ENCODE measurements around the gene ACSL4. TPM values are rescaled to one million over a fixed set of nuclear protein-coding genes. Genes with fewer than 3 reads are reported as not detected.
"Not testable (repeated sequence)": the region's sequence is repeated elsewhere in the genome, so short reads cannot be mapped to it uniquely, and the experiment has no call there.

The ACSL4 gene
- total RNA-seq, 2 donors from 2014 or later, result 44.3 to 48.1 TPM

DNA sequence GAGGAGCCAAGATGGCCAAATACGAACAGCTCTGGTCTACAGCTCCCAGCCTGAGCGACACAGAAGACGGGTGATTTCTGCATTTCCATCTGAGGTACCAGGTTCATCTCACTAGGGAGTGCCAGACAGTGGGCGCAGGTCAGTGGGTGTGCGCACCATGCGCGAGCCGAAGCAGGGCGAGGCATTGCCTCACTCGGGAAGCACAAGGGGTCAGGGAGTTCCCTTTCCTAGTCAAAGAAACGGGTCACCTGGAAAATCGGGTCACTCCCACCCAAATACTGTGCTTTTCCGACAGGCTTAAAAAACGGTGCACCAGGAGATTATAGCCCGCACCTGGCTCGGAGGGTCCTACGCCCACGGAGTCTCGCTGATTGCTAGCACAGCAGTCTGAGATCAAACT is 88.4 kb downstream of the ACSL4 start:
- H3K4me3 Mint-ChIP-seq; ATAC-seq (replicated peaks in 1 of 2); DNase-seq; H3K4me1 Mint-ChIP-seq (ENCODE audit: low read depth); H3K9me3 Mint-ChIP-seq; H3K27ac Mint-ChIP-seq; H3K36me3 Mint-ChIP-seq (ENCODE audit: insufficient read depth in 2 of 2); H3K27me3 Mint-ChIP-seq (ENCODE audit: low read depth): not testable (repeated sequence)

DNA sequence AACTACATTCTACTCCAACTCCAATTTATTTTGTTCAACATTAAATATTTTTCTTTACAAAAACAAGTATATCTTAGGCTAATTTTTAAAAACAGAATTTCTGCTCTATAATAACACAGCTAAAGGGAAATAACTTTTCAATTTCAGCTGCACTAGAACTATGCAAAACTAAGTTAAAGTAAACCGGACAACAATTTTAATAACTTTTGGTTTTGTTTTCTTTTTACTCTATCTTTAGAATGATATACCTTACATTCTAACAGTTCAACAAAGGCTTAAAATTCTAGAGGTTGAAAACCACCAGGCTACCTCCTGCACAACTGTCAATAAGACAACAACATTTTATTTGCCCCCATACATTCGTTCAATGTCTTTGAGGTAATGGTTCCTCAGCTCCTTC is 89.4 kb downstream of the ACSL4 start:
- H3K36me3 Mint-ChIP-seq (ENCODE audit: insufficient read depth in 2 of 2), result peaks cover 1 to 4% of the 10 kb centered on the region in 2 donors
- H3K27me3 Mint-ChIP-seq (ENCODE audit: low read depth), result peaks cover 12% of the 10 kb centered on the region
- no peak overlapping the region for H3K4me3 Mint-ChIP-seq
- ATAC-seq (replicated peaks in 1 of 2) (no peak), DNase-seq (no peak)
- H3K4me1 Mint-ChIP-seq (ENCODE audit: low read depth), result peaks cover 5% of the 10 kb centered on the region
- no peak overlapping the region for H3K27ac Mint-ChIP-seq
- H3K9me3 Mint-ChIP-seq, result no peaks in the 10 kb centered on the region

DNA sequence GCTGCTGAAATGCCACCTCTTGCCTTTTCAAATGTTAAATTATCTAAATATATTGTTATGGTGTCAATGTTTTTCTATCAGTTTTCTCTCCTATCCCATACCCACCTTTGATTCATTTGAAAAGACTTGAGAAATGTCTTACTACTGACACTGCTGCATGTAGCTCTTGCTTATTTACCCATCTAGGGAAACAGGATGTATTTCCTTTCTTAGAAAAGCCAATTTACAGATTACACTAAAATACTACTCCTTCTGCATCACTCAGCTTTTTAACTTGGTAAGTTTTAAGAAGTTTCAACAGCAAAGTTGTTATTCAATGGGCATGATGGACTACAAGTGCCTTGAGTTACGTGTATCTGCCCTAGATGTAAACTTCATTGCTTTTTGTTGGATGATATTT is 94.9 kb downstream of the ACSL4 start:
- Mint-ChIP-seq H3K27me3 (ENCODE audit: low read depth) (peaks cover 9% of the 10 kb centered on the region), H3K27ac (peak overlapping the region; percentile 44), H3K4me1 (ENCODE audit: low read depth) (no peaks in the 10 kb centered on the region), H3K9me3 (no peaks in the 10 kb centered on the region), H3K36me3 (ENCODE audit: insufficient read depth in 2 of 2) (peaks cover 0 to 2% of the 10 kb centered on the region in 2 donors), H3K4me3 (no peak overlapping the region)
- no peak for DNase-seq
- no peak for ATAC-seq (replicated peaks in 1 of 2)

GRCh38 chrX:109637477-109637876 is 95.6 kb downstream of the ACSL4 start:
- DNase-seq; H3K9me3 Mint-ChIP-seq; H3K27me3 Mint-ChIP-seq (ENCODE audit: low read depth); ATAC-seq (replicated peaks in 1 of 2); H3K4me3 Mint-ChIP-seq; H3K27ac Mint-ChIP-seq; H3K36me3 Mint-ChIP-seq (ENCODE audit: insufficient read depth in 2 of 2); H3K4me1 Mint-ChIP-seq (ENCODE audit: low read depth): not testable (repeated sequence)

- Mint-ChIP-seq H3K4me3 (no peak overlapping the region), H3K36me3 (ENCODE audit: insufficient read depth in 2 of 2) (peaks cover 0 to 2% of the 10 kb centered on the region in 2 donors), H3K27ac (no peak overlapping the region), H3K4me1 (ENCODE audit: low read depth) (no peaks in the 10 kb centered on the region), H3K9me3 (no peaks in the 10 kb centered on the region), H3K27me3 (ENCODE audit: low read depth) (peaks cover 23% of the 10 kb centered on the region)
- no peak for DNase-seq
- ATAC-seq (replicated peaks in 1 of 2), result peak in 1 of 2 donors; percentile 34
These were observed 97.9 kb downstream of the ACSL4 start for GRCh38 chrX:109635146-109635545.

- Mint-ChIP-seq H3K27me3 (ENCODE audit: low read depth) (peaks cover 14% of the 10 kb centered on the region), H3K27ac (no peak overlapping the region), H3K4me1 (ENCODE audit: low read depth) (peaks cover 5% of the 10 kb centered on the region), H3K9me3 (no peaks in the 10 kb centered on the region), H3K4me3 (no peak overlapping the region), H3K36me3 (ENCODE audit: insufficient read depth in 2 of 2) (no peaks in the 10 kb centered on the region)
- ATAC-seq (replicated peaks in 1 of 2) (no peak), DNase-seq (no peak)
These were observed 100.1 kb downstream of the ACSL4 start for GRCh38 chrX:109632906-109633504.

GRCh38 chrX:109629310-109629709 is 103.7 kb downstream of the ACSL4 start:
- DNase-seq (no peak), ATAC-seq (replicated peaks in 1 of 2) (no peak)
- H3K27ac Mint-ChIP-seq, result no peak overlapping the region
- peaks cover 21% of the 10 kb centered on the region for H3K27me3 Mint-ChIP-seq (ENCODE audit: low read depth)
- H3K36me3 Mint-ChIP-seq (ENCODE audit: insufficient read depth in 2 of 2), result peaks cover 3 to 4% of the 10 kb centered on the region in 2 donors
- peaks cover 13% of the 10 kb centered on the region for H3K4me1 Mint-ChIP-seq (ENCODE audit: low read depth)
- peaks cover 1 to 2% of the 10 kb centered on the region in 2 donors for H3K9me3 Mint-ChIP-seq
- no peak overlapping the region for H3K4me3 Mint-ChIP-seq

DNA sequence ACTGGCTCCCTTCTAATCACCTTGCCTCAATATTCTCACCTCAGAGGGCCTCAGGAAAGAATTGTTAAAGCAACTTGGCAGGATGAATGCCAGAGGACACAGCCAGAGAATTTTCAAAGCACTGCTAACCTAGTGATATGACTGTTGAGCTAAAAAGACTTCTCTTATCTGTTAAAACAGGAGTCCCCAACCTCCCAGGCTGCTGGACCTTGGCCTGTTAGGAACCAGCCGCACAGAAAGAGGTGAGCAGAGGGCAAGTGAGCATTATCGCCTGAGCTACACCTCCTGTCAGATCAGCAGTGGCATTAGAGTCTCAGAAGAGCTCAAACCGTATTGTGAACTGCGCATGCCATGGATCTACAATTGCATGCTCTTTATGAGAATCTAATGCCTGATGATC is 106.4 kb downstream of the ACSL4 start:
- ATAC-seq (replicated peaks in 1 of 2), result no peak
- peaks cover 29% of the 10 kb centered on the region for H3K27me3 Mint-ChIP-seq (ENCODE audit: low read depth)
- H3K27ac Mint-ChIP-seq, result no peak overlapping the region
- H3K9me3 Mint-ChIP-seq, result peaks cover 1 to 2% of the 10 kb centered on the region in 2 donors
- H3K36me3 Mint-ChIP-seq (ENCODE audit: insufficient read depth in 2 of 2), result peaks cover 3 to 5% of the 10 kb centered on the region in 2 donors
- H3K4me3 Mint-ChIP-seq, result no peak overlapping the region
- H3K4me1 Mint-ChIP-seq (ENCODE audit: low read depth), result peaks cover 13% of the 10 kb centered on the region
- no peak for DNase-seq

DNA sequence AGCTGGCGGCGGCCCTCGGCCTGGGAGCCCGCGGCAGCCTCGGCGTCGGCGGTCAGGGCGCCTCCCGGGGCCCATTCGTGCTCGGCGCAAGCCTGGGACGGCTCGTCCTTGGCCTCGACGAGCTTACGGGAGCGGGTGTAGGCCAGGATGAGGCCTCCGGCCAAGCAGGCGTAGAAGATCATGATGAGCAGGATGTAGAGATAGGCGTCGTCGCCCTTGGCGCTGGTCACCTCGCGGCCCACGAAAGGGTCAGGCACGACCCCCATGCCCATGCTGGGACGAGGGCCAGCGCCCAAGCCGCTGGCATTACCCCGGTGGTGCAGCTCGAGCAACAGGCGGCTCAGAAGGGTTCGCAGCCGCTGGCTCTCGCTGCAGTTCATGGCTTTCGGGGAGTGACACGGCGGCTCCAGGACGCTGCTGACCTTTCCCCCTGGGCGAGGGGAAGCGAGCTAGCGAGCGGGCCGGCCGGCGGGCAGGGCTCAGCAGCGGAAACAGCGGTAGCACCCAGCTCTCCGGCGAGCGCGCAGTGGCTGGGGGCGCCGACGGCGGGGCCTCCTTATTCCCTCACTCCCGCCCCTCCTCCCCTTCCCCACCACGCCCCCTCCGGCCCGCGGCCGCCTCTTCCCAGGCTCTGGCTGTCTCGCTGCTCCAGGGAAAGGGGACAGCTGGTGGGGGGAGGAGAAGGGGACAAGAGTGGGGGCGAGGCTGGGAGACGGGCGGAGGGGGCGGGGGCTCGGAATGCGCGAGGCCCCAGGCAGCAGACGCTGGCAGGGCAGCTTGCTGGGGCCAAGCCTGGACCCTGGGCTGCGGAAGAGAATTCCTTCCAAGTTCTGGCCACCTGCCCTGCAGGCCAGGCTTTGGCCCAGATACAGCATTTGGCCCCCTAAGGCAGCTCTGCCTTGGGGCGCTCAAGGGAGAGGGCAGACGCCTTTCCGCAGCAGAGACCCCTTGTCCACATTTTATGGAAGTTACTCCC is 108.1 kb downstream of the ACSL4 start, which contains the start of gene KCNE5:
TSS of gene KCNE5 (minus strand) at position 532 of the 976 bp plus-strand sequence. CDS start at position 380, 152 bp downstream.
- Mint-ChIP-seq H3K36me3 (ENCODE audit: insufficient read depth in 2 of 2) (peaks cover 3 to 5% of the 10 kb centered on the region in 2 donors), H3K4me1 (ENCODE audit: low read depth) (peaks cover 13% of the 10 kb centered on the region), H3K27ac (no peak within 1 kb of the TSS), H3K27me3 (ENCODE audit: low read depth) (peaks cover 16% of the 10 kb centered on the region), H3K9me3 (peaks cover 1 to 2% of the 10 kb centered on the region in 2 donors), H3K4me3 (no peak within 1 kb of the TSS)
- DNase-seq (no peak), ATAC-seq (replicated peaks in 1 of 2) (no peak)

GRCh38 chrX:109623997-109624396 is 109.1 kb downstream of the ACSL4 start:
- Mint-ChIP-seq H3K4me3 (no peak overlapping the region), H3K36me3 (ENCODE audit: insufficient read depth in 2 of 2) (peaks cover 3 to 5% of the 10 kb centered on the region in 2 donors), H3K27me3 (ENCODE audit: low read depth) (peaks cover 16% of the 10 kb centered on the region), H3K27ac (no peak overlapping the region), H3K4me1 (ENCODE audit: low read depth) (peaks cover 13% of the 10 kb centered on the region), H3K9me3 (peaks cover 1 to 2% of the 10 kb centered on the region in 2 donors)
- no peak for ATAC-seq (replicated peaks in 1 of 2)
- no peak for DNase-seq

DNA sequence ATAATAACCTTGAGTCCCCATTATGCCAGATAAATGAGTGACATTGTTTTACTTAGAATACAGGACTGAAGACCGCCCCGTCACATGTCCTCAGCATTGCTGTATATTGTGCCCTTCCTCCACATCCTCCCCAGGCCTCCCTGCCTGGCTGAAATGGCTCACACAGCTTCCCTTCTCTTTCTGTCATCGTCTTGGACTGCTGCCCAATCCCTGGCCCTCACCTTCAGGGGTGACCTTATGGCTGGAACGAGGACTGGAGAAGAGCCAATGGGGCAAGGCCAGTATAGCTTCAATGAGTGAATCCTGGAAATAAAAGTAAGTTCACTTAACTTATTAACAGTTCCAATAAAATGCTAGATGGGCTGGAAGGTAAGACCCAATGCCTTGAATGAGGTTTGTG is 110.8 kb downstream of the ACSL4 start:
- no peak for ATAC-seq (replicated peaks in 1 of 2)
- Mint-ChIP-seq H3K27me3 (ENCODE audit: low read depth) (peaks cover 11% of the 10 kb centered on the region), H3K36me3 (ENCODE audit: insufficient read depth in 2 of 2) (peaks cover 0 to 2% of the 10 kb centered on the region in 2 donors), H3K27ac (no peak overlapping the region), H3K4me1 (ENCODE audit: low read depth) (peaks cover under 1% of the 10 kb centered on the region), H3K9me3 (no peaks in the 10 kb centered on the region), H3K4me3 (no peak overlapping the region)
- no peak for DNase-seq

DNA sequence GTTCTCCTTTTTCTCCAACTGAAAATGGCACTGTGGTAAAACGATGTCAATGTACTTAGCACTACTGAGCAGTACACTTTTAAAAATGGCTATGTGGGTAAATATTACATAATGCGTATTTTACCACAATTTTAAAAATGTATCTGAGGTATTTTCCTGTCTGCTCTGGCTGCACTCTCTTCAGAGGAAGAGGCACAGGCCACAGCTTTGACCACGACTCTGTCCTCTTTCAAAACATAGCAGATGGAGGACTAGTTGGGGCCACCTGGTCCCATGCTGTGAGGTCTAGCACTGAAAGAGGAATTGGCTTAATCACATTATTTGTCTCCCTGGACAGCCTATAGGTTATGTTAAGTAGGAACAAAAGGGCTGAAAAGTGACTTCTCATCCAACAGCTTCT is 113.3 kb downstream of the ACSL4 start:
- ATAC-seq (replicated peaks in 1 of 2) (no peak), DNase-seq (no peak)
- Mint-ChIP-seq H3K36me3 (ENCODE audit: insufficient read depth in 2 of 2) (peaks cover 0 to 2% of the 10 kb centered on the region in 2 donors), H3K4me3 (no peak overlapping the region), H3K27ac (no peak overlapping the region), H3K27me3 (ENCODE audit: low read depth) (peaks cover 10% of the 10 kb centered on the region), H3K4me1 (ENCODE audit: low read depth) (no peaks in the 10 kb centered on the region), H3K9me3 (no peaks in the 10 kb centered on the region)

GRCh38 chrX:109614951-109615350 is 118.1 kb downstream of the ACSL4 start:
- Mint-ChIP-seq H3K9me3 (no peaks in the 10 kb centered on the region), H3K36me3 (ENCODE audit: insufficient read depth in 2 of 2) (no peaks in the 10 kb centered on the region), H3K4me3 (no peak overlapping the region), H3K27me3 (ENCODE audit: low read depth) (peaks cover 9% of the 10 kb centered on the region), H3K27ac (no peak overlapping the region), H3K4me1 (ENCODE audit: low read depth) (no peaks in the 10 kb centered on the region)
- DNase-seq, result no peak
- ATAC-seq (replicated peaks in 1 of 2), result no peak

All from activated T-cell treated with anti-CD3 and anti-CD28 coated beads, Interleukin-2, amount 50 U/mL, for 72 hours (primary cell).